Measurements from ENCODE around the gene FGFR4.

The FGFR4 gene

GRCh38 chr5:177131352-177132135 lies 44.8 kb downstream of the FGFR4 start:
- Histone ChIP-seq H3K27me3 (no peaks in the 10 kb centered on the region), H3K36me3 (peaks cover 14% of the 10 kb centered on the region), H3K4me3 (ENCODE audit: low read depth, low read length) (no peak overlapping the region), H3K4me1 (no peaks in the 10 kb centered on the region), H3K9me3 (no peaks in the 10 kb centered on the region)
- TF ChIP-seq, protein P1, sequence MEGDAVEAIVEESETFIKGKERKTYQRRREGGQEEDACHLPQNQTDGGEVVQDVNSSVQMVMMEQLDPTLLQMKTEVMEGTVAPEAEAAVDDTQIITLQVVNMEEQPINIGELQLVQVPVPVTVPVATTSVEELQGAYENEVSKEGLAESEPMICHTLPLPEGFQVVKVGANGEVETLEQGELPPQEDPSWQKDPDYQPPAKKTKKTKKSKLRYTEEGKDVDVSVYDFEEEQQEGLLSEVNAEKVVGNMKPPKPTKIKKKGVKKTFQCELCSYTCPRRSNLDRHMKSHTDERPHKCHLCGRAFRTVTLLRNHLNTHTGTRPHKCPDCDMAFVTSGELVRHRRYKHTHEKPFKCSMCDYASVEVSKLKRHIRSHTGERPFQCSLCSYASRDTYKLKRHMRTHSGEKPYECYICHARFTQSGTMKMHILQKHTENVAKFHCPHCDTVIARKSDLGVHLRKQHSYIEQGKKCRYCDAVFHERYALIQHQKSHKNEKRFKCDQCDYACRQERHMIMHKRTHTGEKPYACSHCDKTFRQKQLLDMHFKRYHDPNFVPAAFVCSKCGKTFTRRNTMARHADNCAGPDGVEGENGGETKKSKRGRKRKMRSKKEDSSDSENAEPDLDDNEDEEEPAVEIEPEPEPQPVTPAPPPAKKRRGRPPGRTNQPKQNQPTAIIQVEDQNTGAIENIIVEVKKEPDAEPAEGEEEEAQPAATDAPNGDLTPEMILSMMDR (IDR thresholded peaks at IDR 0.05; ENCODE audit: low read depth, low read length), result no peak
- DNase-seq, result no peak

DNA sequence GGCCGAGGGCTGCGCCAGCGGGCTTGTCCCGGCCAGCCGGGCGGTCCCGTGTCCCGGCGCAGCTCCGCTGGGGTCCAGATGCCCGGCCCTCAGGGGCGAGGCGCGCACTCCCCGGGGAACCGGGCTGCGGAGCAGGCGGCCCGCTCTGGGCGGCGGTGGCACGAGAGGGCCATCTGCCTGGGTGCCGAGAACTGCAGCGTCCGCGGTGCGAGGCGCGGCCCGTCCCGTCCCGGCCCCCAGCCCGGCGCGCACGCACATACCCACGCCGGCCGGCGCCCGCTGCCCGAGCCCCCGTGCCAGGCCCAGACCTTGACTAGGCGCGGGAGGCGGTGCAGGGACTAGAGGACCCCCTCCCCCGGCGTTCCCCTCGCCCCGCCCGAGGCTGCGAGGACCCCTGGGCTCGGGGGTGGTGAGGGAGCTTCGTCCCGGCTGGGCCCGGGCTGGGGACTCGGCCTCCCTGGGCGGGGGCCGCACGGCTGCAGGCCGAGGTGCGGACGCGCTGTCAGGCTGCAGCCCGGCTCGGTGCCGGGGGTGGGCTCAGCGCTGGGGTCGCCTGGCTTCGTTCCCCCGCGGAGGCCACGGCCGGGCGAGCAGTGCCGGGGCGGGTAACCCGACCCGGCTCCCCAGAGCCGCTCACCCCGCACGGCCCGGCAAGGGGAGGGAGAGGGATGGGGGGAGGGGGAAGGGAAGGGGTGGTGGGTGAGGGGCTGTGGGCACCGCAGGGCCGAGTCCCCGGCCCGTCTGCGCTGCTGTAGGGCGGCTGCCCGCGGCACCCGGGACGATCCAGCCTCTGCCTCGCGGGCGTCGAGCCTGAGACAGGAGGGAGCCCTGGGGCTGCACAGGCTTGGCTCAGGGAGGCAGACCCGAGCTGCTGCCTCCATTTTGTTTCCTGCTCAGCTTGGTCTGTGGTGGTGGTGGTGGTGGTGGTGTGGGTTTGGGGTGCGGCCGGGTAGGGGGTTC lies 45.7 kb downstream of the FGFR4 start:
- H3K4me1 ChIP-seq, result peaks cover 4% of the 10 kb centered on the region; the same call in 1 of the 2 replicates
- DNase-seq, result peak; percentile 26
- H3K27me3 ChIP-seq, result no peaks in the 10 kb centered on the region
- no peaks in the 10 kb centered on the region for H3K9me3 ChIP-seq
- TF ChIP-seq, protein P1 (IDR thresholded peaks at IDR 0.05; ENCODE audit: low read depth, low read length), result no peak
- no peak overlapping the region for H3K4me3 ChIP-seq (ENCODE audit: low read depth, low read length)
- peaks cover 22% of the 10 kb centered on the region for H3K36me3 ChIP-seq

DNA sequence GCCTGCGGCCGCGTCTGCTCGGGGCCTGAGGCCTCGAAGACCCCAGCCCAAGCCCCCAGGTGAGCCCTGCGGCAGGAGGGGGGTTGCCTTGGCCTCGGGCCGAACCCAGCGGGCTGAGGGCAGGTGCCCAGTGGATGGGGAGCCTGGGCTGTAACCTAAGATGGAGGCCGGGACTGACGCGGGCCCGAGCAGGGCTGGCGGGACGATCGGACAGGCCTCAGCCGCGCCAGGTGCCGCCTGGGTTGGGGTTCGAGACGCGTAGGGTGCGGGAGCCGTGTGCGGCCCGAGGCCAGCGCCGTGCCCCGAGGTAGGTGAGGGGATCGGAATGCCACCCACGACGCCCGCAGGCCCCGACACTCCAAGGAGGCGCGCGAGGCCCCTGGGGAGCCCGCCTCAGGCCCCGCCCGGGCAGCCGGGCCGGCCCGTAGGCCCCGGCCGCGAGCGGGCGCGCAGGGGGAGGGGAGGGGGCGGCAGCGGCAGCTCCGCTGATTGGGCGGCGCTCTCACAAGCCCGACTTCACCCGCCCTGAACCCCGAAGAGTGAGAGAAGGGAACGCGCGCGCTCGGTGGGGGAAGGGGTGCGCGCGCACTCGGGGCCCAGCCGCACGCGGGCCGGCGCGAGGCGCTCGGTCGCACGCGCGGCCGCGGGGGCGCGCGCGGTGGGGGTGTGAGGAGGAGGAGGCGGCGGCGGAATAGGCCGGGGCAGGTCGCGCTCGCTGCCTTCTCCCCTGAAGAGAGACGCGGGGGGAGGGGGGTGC lies 46.6 kb downstream of the FGFR4 start, which contains the start of gene NSD1:
Gene NSD1, plus strand, starts transcription at position 678 of the 757 bp plus-strand sequence. CDS start 1,331 bp downstream, outside the sequence.
- no peaks in the 10 kb centered on the region for H3K27me3 ChIP-seq
- TF ChIP-seq, protein P1 (IDR thresholded peaks at IDR 0.05; ENCODE audit: low read depth, low read length), result no peak
- peaks cover 30% of the 10 kb centered on the region for H3K36me3 ChIP-seq
- H3K4me3 ChIP-seq (ENCODE audit: low read depth, low read length), result peak within 1 kb of the TSS; percentile 89
- no peaks in the 10 kb centered on the region for H3K9me3 ChIP-seq
- peak; percentile 73 for DNase-seq
- H3K4me1 ChIP-seq, result peaks cover 4% of the 10 kb centered on the region; the same call in 1 of the 2 replicates

DNA sequence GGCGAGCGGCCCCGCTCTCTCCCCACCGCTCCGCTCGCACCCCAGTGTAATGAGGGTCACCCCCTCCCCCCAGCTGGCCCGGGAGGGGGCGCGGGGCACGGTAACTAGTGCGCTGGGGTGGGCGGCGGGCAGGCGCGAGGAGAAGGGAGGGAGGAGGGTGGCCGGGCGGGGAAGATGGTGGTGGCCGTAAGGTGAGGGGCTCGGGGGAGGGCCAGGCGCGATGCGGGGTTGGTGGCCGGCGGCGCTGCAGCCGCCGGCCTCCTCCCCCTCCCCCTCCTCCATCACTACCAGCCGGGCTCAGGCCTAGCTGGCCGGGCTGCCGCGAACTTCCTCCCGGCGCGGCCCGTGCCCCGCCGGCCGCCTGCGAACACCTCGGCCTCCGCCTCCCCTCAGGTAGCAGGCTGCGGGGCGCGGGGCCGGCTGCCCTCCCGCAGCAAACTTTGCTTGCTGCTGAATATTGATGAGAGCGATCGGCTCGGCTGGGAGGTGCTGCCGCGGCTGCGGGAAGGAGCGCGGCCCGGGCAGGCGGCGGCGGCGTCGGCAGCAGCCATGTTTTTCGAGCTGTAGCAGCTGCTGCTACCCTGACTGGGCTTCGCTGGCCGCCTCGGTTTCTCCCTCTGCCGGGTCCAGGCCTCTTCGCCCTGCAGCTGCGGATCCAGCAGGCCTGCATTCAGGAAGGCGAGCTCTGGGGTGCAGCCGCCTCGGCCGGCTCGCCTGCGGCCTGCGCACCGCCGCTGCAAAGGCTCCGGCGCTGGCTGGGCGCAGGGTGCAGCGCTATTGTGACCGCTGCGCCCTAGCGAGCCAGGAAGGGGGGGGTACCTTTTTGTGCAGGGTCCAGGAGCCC lies 47.4 kb downstream of the FGFR4 start:
- Histone ChIP-seq H3K9me3 (no peaks in the 10 kb centered on the region), H3K4me1 (peaks cover 4% of the 10 kb centered on the region; the same call in 1 of the 2 replicates), H3K36me3 (peaks cover 32% of the 10 kb centered on the region), H3K27me3 (no peaks in the 10 kb centered on the region), H3K4me3 (ENCODE audit: low read depth, low read length) (peak overlapping the region; percentile 89)
- TF ChIP-seq, protein P1 (IDR thresholded peaks at IDR 0.05; ENCODE audit: low read depth, low read length), result no peak
- DNase-seq, result peak; percentile 70

DNA sequence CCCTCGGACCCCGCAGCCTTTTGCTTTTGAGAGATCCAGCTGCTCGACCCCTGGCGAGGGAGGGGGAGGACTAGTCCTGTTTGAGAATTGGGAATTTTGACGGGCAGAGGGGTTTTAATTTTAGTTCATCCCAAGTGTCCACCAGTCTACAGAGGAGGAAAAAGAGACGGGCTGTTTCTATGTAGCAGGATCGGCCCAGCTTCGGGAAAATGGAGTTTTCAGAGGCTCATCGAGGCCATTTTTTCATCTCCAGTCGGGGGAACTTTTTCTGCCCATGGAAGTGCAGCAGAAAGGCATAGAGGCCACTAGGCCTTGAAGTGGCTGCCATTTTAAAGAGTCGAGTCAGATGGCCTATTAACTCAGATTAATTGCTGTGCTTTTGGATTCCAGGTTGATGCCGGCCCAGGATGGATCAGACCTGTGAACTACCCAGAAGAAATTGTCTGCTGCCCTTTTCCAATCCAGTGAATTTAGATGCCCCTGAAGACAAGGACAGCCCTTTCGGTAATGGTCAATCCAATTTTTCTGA lies 48.0 kb downstream of the FGFR4 start:
- DNase-seq, result no peak
- H3K27me3 ChIP-seq, result no peaks in the 10 kb centered on the region
- H3K4me1 ChIP-seq, result peaks cover 4% of the 10 kb centered on the region; the same call in 1 of the 2 replicates
- H3K36me3 ChIP-seq, result peaks cover 32% of the 10 kb centered on the region
- no peaks in the 10 kb centered on the region for H3K9me3 ChIP-seq
- TF ChIP-seq, protein P1 (IDR thresholded peaks at IDR 0.05; ENCODE audit: low read depth, low read length), result no peak
- peak overlapping the region; percentile 89 for H3K4me3 ChIP-seq (ENCODE audit: low read depth, low read length)
